GM23338 (cell line): ENCODE results near the gene DCAF11. TPM values are rescaled to one million over a fixed set of nuclear protein-coding genes. Genes with fewer than 3 reads are reported as not detected.
A peak's percentile ranks its signal among the peaks of the same experiment; 100 is the strongest.

ENCODE experiments used
- ATAC-seq: fragments of 200-7000 bp; cut with Tn5 transposase; 3 replicates; pipeline ENCODE4 v1.9.1; 2020
- DNase-seq: peaks from one replicate; pipeline ENCODE4 v3.0.0-alpha.2; 2015; ENCODE audit warnings: low spot score
- H2AFZ ChIP-seq: fragments of 200-600 bp; sonication (generic); 2 replicates; pipeline ENCODE4 v1.8.0; 2016; ENCODE audit warnings: antibody characterized with exemption, mild to moderate bottlenecking, moderate library complexity
- H3F3A ChIP-seq: fragments of 200-600 bp; sonication (generic); replicated peaks from 2 replicates; pipeline ENCODE4 v1.8.0; 2017; ENCODE audit warnings: antibody characterized with exemption, mixed run types, low read depth
- H3K27ac ChIP-seq: fragments of 200-600 bp; sonication (generic); 2 replicates; pipeline ENCODE4 v1.6.1; 2016; ENCODE audit warnings: low read depth
- H3K27me3 ChIP-seq: fragments of 200-600 bp; sonication (generic); 2 replicates; pipeline ENCODE4 v1.8.0; 2016; ENCODE audit warnings: mild to moderate bottlenecking, mixed run types, moderate library complexity; ENCODE audit not compliant: insufficient read depth
- H3K36me3 ChIP-seq: fragments of 200-600 bp; sonication (generic); 2 replicates; pipeline ENCODE4 v1.8.0; 2016; ENCODE audit warnings: mild to moderate bottlenecking; ENCODE audit not compliant: insufficient read depth
- H3K4me1 ChIP-seq: fragments of 200-600 bp; sonication (generic); 2 replicates; pipeline ENCODE4 v1.8.0; 2016; ENCODE audit warnings: mild to moderate bottlenecking, moderate library complexity; ENCODE audit not compliant: insufficient read depth
- H3K4me2 ChIP-seq: fragments of 200-600 bp; sonication (generic); 2 replicates; pipeline ENCODE4 v1.7.1; 2017; ENCODE audit warnings: mixed run types
- H3K4me3 ChIP-seq: fragments of 200-600 bp; sonication (generic); 2 replicates; pipeline ENCODE4 v1.6.1; 2016; ENCODE audit warnings: mixed run types
- H3K79me2 ChIP-seq: fragments of 200-600 bp; sonication (generic); replicated peaks from 2 replicates; pipeline ENCODE4 v1.8.0; 2017; ENCODE audit warnings: mild to moderate bottlenecking; ENCODE audit not compliant: insufficient read depth
- H3K9me2 ChIP-seq: fragments of 200-600 bp; sonication (generic); 2 replicates; pipeline ENCODE4 v1.8.0; 2017; ENCODE audit not compliant: insufficient read depth
- H4K20me1 ChIP-seq: fragments of 200-600 bp; sonication (generic); replicated peaks from 2 replicates; pipeline ENCODE4 v1.8.0; 2017; ENCODE audit warnings: mild to moderate bottlenecking; ENCODE audit not compliant: insufficient read depth
- H3K27ac Mint-ChIP-seq: 2 replicates; pipeline ENCODE4 v1.8.0; 2020; ENCODE audit warnings: inconsistent platforms, mild to moderate bottlenecking, moderate library complexity, mixed read lengths
- H3K27me3 Mint-ChIP-seq: 3 replicates; pipeline ENCODE4 v1.8.0; 2022; ENCODE audit warnings: low read depth, mild to moderate bottlenecking, moderate library complexity, mixed read lengths, inconsistent platforms; ENCODE audit not compliant: insufficient read depth, poor library complexity
- H3K36me3 Mint-ChIP-seq: 3 replicates; pipeline ENCODE4 v1.8.0; 2021; ENCODE audit warnings: low read depth, mild to moderate bottlenecking, inconsistent platforms, moderate library complexity, mixed read lengths
- H3K4me1 Mint-ChIP-seq: 3 replicates; pipeline ENCODE4 v1.8.0; 2020; ENCODE audit warnings: mild to moderate bottlenecking, inconsistent platforms, mixed read lengths
- H3K4me3 Mint-ChIP-seq: 3 replicates; pipeline ENCODE4 v1.8.0; 2021; ENCODE audit warnings: moderate library complexity, mild to moderate bottlenecking, inconsistent platforms, mixed read lengths
- H3K9me3 Mint-ChIP-seq: 3 replicates; pipeline ENCODE4 v1.8.0; 2020; ENCODE audit warnings: moderate library complexity, mild to moderate bottlenecking, inconsistent platforms, mixed read lengths
- ETS1 ChIP-seq: IDR thresholded peaks from 2 replicates; pipeline ENCODE4 v1.6.1; 2016; ENCODE audit warnings: antibody characterized with exemption
- EZH2 ChIP-seq: fragments of 200-600 bp; sonication (generic); IDR thresholded peaks from one replicate; pipeline ENCODE4 v1.8.0; 2017; ENCODE audit warnings: antibody characterized with exemption, mild to moderate bottlenecking, low read depth; ENCODE audit not compliant: unreplicated experiment
- JUNB ChIP-seq: IDR thresholded peaks from one replicate; pipeline ENCODE4 v1.6.1; 2016; ENCODE audit warnings: antibody characterized with exemption; ENCODE audit not compliant: unreplicated experiment
- NANOG ChIP-seq: IDR thresholded peaks from 2 replicates; pipeline ENCODE4 v1.6.1; 2016; ENCODE audit warnings: antibody characterized with exemption, borderline replicate concordance
- POLR2AphosphoS5 ChIP-seq: IDR thresholded peaks from 2 replicates; pipeline ENCODE4 v1.6.1; 2016; ENCODE audit warnings: antibody characterized with exemption, low read depth
- REST ChIP-seq: IDR thresholded peaks from one replicate; pipeline ENCODE4 v1.6.1; 2018; ENCODE audit warnings: antibody characterized with exemption; ENCODE audit not compliant: unreplicated experiment
- ZNF331 ChIP-seq: fragments of 250-450 bp; sonication (Bioruptor Pico); IDR thresholded peaks from 2 replicates; pipeline ENCODE4 v1.5.0; 2020; ENCODE audit warnings: low read depth, mild to moderate bottlenecking, moderate library complexity
- ZNF462 ChIP-seq: fragments of 250-450 bp; sonication (Bioruptor Pico); IDR thresholded peaks from 2 replicates; pipeline ENCODE4 v1.5.0; 2020; ENCODE audit warnings: mild to moderate bottlenecking, moderate library complexity
- polyA plus RNA-seq: library from polyadenylated mRNA; unstranded; fragments of >200 nt; fragmentation: Nextera tagmentation; extraction: Ambion mirVana; gene quantifications from 2 replicates; pipeline ENCODE4 v1.2.1, GENCODE V29; 2016
- total RNA-seq: library from RNA; depleted of rRNA; stranded (reverse); fragments of >200 nt; shearing (Covaris generic); gene quantifications from 2 replicates; pipeline ENCODE4 v1.2.3, GENCODE V29; 2014

DCAF11 gene
- total and polyA plus RNA-seq, 2 experiments from 2014 or later = 18.6 to 93.2 TPM

GRCh38 chr14:24072881-24073877, 41.4 kb upstream of the DCAF11 start:
- Histone ChIP-seq H3K4me2 (no peak overlapping the region), H3K4me3 (no peak overlapping the region), H3K4me1 (no peaks in the 10 kb centered on the region), H3F3A (no peaks in the 10 kb centered on the region), H3K9me2 (no peaks in the 10 kb centered on the region), H4K20me1 (no peaks in the 10 kb centered on the region), H2AFZ (no peak overlapping the region), H3K27me3 (no peaks in the 10 kb centered on the region), H3K79me2 (no peaks in the 10 kb centered on the region), H3K27ac (no peak overlapping the region), H3K36me3 (no peaks in the 10 kb centered on the region)
- Mint-ChIP-seq H3K4me1 (peaks cover 14% of the 10 kb centered on the region), H3K9me3 (no peaks in the 10 kb centered on the region), H3K27ac (no peak overlapping the region), H3K27me3 (peaks cover 13% of the 10 kb centered on the region), H3K36me3 (no peaks in the 10 kb centered on the region), H3K4me3 (no peak overlapping the region)
- DNase-seq = no peak
- ATAC-seq = peak; percentile 33
- TF ChIP-seq EZH2 (no peak), ZNF331 (no peak)

- H3K36me3 Mint-ChIP-seq = no peaks in the 10 kb centered on the region; the same call in 2 of the 3 replicates
- H3K4me3 Mint-ChIP-seq = no peak overlapping the region
- no peaks in the 10 kb centered on the region for H3K9me2 ChIP-seq
- H3K9me3 Mint-ChIP-seq = no peaks in the 10 kb centered on the region
- H3K4me2 ChIP-seq = no peak overlapping the region
- peaks cover 20% of the 10 kb centered on the region for H3K27me3 Mint-ChIP-seq
- peaks cover 6% of the 10 kb centered on the region; the same call in 1 of the 2 replicates for H3K4me1 ChIP-seq
- H3K27me3 ChIP-seq = no peaks in the 10 kb centered on the region
- H3K27ac Mint-ChIP-seq = no peak overlapping the region
- no peak overlapping the region for H3K27ac ChIP-seq
- no peak overlapping the region for H3K4me3 ChIP-seq
- DNase-seq (no peak), ATAC-seq (no peak)
- H3F3A ChIP-seq = 0 out of 2 replicates have a peak, but pooled peaks cover 4% of the 10 kb centered on the region
- no peaks in the 10 kb centered on the region for H4K20me1 ChIP-seq
- no peaks in the 10 kb centered on the region for H3K79me2 ChIP-seq
- H3K36me3 ChIP-seq = no peaks in the 10 kb centered on the region
- peaks cover 27% of the 10 kb centered on the region for H3K4me1 Mint-ChIP-seq
- no peak overlapping the region for H2AFZ ChIP-seq
- no peak for TF ChIP-seq NANOG
- no peak for TF ChIP-seq POLR2AphosphoS5
- TF ChIP-seq REST = no peak
- no peak for TF ChIP-seq ZNF462 (CRISPR knock-in tag)
- no peak for TF ChIP-seq JUNB
- TF ChIP-seq ETS1 = no peak
Measured at GRCh38 chr14:24074625-24075484, 39.7 kb upstream of the DCAF11 start.
